Natural killer cell (primary cell): ENCODE measurements around the gene CD58. TPM values are rescaled to one million over a fixed set of nuclear protein-coding genes. Genes with fewer than 3 reads are reported as not detected.

Source experiments
- ATAC-seq, 3 donors: fragments of 150-1000 bp in 2 of 3; fragments of 200-7000 bp in 1 of 3; cut with Tn5 transposase; 1 replicate in 1 of 3; 2 replicates in 2 of 3; pipeline ENCODE4 v1.10.0; 2021; ENCODE audit warnings: mild to moderate bottlenecking in 2 of 3, moderate library complexity in 2 of 3
- DNase-seq, 2 donors: peaks; one replicate each; pipeline versions ENCODE4 v3.0.0 to v3.0.0-alpha.2; 2013 to 2021; ENCODE audit warnings: mixed read lengths in 1 of 2
- H3K27ac ChIP-seq: one replicate; pipeline ENCODE4 v1.5.1; 2013; ENCODE audit warnings: mild to moderate bottlenecking, low read length
- H3K27me3 ChIP-seq: one replicate; pipeline ENCODE4 v1.6.1; 2013; ENCODE audit warnings: low read length; ENCODE audit not compliant: control insufficient read depth, insufficient read depth
- H3K36me3 ChIP-seq: one replicate; pipeline ENCODE4 v1.6.1; 2013; ENCODE audit warnings: low read length; ENCODE audit not compliant: control insufficient read depth, insufficient read depth
- H3K4me1 ChIP-seq: one replicate; pipeline ENCODE4 v1.6.1; 2013; ENCODE audit warnings: low read length; ENCODE audit not compliant: control insufficient read depth, insufficient read depth
- H3K4me3 ChIP-seq: one replicate; pipeline ENCODE4 v1.5.1; 2013; ENCODE audit warnings: low read length
- H3K9me3 ChIP-seq: one replicate; pipeline ENCODE4 v1.6.1; 2013; ENCODE audit warnings: low read length; ENCODE audit not compliant: control insufficient read depth, insufficient read depth
- H3K27ac Mint-ChIP-seq, 2 donors: one replicate each; pipeline ENCODE4 v1.8.0; 2022; ENCODE audit warnings: mild to moderate bottlenecking in 2 of 2, mixed read lengths in 2 of 2, moderate library complexity in 1 of 2
- H3K27me3 Mint-ChIP-seq, 2 donors: one replicate each; pipeline ENCODE4 v1.8.0; 2022; ENCODE audit warnings: low read depth in 2 of 2, mixed read lengths in 2 of 2
- H3K36me3 Mint-ChIP-seq: one replicate; pipeline ENCODE4 v1.8.0; 2022; ENCODE audit warnings: mixed read lengths
- H3K4me1 Mint-ChIP-seq, 2 donors: one replicate each; pipeline ENCODE4 v1.8.0; 2022; ENCODE audit warnings: mixed read lengths in 2 of 2
- H3K4me3 Mint-ChIP-seq: one replicate; pipeline ENCODE4 v1.8.0; 2022; ENCODE audit warnings: mild to moderate bottlenecking, moderate library complexity, mixed read lengths
- H3K9me3 Mint-ChIP-seq, 2 donors: one replicate each; pipeline ENCODE4 v1.8.0; 2022; ENCODE audit warnings: mixed read lengths in 2 of 2
- WGBS: methylation state at CpG from one replicate; pipeline ENCODE4 v1.1.7; 2013; ENCODE audit warnings: missing lambda C conversion rate; ENCODE audit not compliant: insufficient coverage; 5-methylcytosine and 5-hydroxymethylcytosine counted together
- intact Hi-C: fragments of 100-400 bp; cut with micrococcal nuclease; formaldehyde crosslinking; loops from one replicate; pipeline ENCODE4 v1.14.2; 2022
- total RNA-seq, 4 donors: library from RNA; stranded (reverse); fragments of 120-200 nt in 1 of 4; gene quantifications; one replicate each; pipeline versions ENCODE4 v1.2.3 to v1.2.4, GENCODE V29; 2013 to 2022
- TF ChIP-seq, protein P1 (sequence below): fragments of 200-600 bp; IDR thresholded peaks from one replicate; pipeline ENCODE4 v1.8.0; 2022; ENCODE audit warnings: antibody characterized with exemption

CD58 gene
- total RNA-seq, 3 donors from 2014 or later (not counting 1 experiment from before 2014, with no cell fraction given): 27.4 to 34.0 (median 28.6) TPM

DNA sequence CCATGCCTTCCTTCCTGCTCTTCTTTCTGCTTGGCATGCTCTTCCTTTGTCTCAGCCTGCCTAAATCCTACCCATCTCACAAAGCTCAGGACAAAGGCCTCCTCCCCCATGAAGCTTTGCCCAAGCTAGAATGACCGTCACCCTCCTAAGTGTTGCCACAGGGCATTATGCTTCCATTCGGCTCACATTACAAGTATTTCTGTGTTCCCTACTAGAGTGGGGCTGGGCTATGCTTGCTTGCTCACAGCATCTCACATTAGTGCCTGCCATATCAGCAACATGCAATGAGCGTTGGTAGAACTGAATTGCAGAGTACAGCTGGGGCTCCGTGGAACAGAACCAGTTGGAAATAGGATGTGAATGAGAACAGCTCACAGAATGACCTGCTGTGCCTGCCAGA, 82.8 kb downstream of the CD58 start:
- Mint-ChIP-seq H3K27ac (no peak overlapping the region), H3K27me3 (no peaks in the 10 kb centered on the region), H3K36me3 (no peaks in the 10 kb centered on the region), H3K9me3 (no peaks in the 10 kb centered on the region), H3K4me1 (peaks cover 0 to 16% of the 10 kb centered on the region in 2 donors), H3K4me3 (no peak overlapping the region)
- Histone ChIP-seq H3K27ac (no peak overlapping the region), H3K9me3 (no peaks in the 10 kb centered on the region), H3K27me3 (no peaks in the 10 kb centered on the region), H3K36me3 (no peaks in the 10 kb centered on the region), H3K4me1 (peaks cover 5% of the 10 kb centered on the region), H3K4me3 (no peak overlapping the region)
- ATAC-seq: no peak
- 98% methylated on average over 4 of the region's 4 CpGs for WGBS
- no peak for DNase-seq
- TF ChIP-seq, protein P1, sequence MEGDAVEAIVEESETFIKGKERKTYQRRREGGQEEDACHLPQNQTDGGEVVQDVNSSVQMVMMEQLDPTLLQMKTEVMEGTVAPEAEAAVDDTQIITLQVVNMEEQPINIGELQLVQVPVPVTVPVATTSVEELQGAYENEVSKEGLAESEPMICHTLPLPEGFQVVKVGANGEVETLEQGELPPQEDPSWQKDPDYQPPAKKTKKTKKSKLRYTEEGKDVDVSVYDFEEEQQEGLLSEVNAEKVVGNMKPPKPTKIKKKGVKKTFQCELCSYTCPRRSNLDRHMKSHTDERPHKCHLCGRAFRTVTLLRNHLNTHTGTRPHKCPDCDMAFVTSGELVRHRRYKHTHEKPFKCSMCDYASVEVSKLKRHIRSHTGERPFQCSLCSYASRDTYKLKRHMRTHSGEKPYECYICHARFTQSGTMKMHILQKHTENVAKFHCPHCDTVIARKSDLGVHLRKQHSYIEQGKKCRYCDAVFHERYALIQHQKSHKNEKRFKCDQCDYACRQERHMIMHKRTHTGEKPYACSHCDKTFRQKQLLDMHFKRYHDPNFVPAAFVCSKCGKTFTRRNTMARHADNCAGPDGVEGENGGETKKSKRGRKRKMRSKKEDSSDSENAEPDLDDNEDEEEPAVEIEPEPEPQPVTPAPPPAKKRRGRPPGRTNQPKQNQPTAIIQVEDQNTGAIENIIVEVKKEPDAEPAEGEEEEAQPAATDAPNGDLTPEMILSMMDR: no peak
- intact Hi-C loops: no loop called here

DNA sequence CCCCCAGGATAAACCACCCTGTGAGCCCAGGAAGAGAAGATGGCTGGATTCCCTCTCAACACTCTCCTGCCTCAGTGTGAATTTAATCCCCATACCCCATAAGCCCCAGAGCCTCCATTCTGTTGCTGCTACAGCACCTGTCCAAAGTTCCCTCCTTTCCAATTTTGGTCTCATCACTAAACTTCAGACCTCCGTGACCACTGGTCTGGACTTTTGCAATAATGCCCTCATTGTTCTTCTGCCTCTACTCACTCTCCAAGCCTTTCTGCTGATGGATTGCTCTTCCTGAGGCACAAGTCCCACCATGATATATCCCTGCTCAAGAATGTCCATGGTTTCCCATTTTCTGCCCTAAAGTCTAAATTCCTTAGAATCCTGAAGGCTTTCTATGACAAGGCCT, 83.2 kb downstream of the CD58 start:
- Histone ChIP-seq H3K4me3 (no peak overlapping the region), H3K36me3 (no peaks in the 10 kb centered on the region), H3K27ac (no peak overlapping the region), H3K4me1 (peaks cover 5% of the 10 kb centered on the region), H3K27me3 (no peaks in the 10 kb centered on the region), H3K9me3 (no peaks in the 10 kb centered on the region)
- WGBS: 86% methylated on average over 1 of the region's 1 CpG
- Mint-ChIP-seq H3K27ac (no peak overlapping the region), H3K27me3 (no peaks in the 10 kb centered on the region), H3K4me1 (peaks cover 0 to 13% of the 10 kb centered on the region in 2 donors), H3K4me3 (no peak overlapping the region), H3K36me3 (no peaks in the 10 kb centered on the region), H3K9me3 (no peaks in the 10 kb centered on the region)
- TF ChIP-seq, protein P1: no peak
- intact Hi-C loops: no loop called here
- DNase-seq (no peak), ATAC-seq (no peak)

DNA sequence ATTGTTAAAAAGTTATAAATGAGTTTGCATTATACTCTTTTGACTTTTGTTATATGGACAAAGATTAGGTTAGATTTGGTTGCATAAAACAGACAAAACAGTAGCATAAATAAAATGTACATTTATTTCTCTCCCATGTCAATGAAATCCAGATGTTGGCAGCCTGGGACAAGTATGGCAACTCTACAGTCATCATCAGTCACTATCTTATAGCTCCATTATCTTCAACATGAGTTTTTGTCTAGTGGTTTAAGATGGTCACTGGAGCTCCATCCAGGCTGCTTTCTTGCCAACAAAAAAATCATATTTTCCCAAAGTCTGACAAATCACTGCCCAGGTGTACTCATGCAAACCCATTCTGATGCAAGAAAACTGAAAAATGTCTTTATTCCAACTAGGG, 83.8 kb downstream of the CD58 start:
- no peaks in the 10 kb centered on the region for H3K27me3 ChIP-seq
- no peak overlapping the region for H3K27ac ChIP-seq
- H3K4me1 Mint-ChIP-seq: peaks cover 0 to 7% of the 10 kb centered on the region in 2 donors
- H3K36me3 ChIP-seq: no peaks in the 10 kb centered on the region
- no peaks in the 10 kb centered on the region for H3K27me3 Mint-ChIP-seq
- no peak overlapping the region for H3K4me3 Mint-ChIP-seq
- H3K9me3 ChIP-seq: no peaks in the 10 kb centered on the region
- no peaks in the 10 kb centered on the region for H3K9me3 Mint-ChIP-seq
- H3K4me1 ChIP-seq: peaks cover 5% of the 10 kb centered on the region
- ATAC-seq (no peak), DNase-seq (no peak)
- TF ChIP-seq, protein P1: no peak
- H3K4me3 ChIP-seq: no peak overlapping the region
- intact Hi-C loops: no loop called here
- H3K36me3 Mint-ChIP-seq: no peaks in the 10 kb centered on the region
- no peak overlapping the region for H3K27ac Mint-ChIP-seq

- H3K9me3 Mint-ChIP-seq: no peaks in the 10 kb centered on the region
Observed at GRCh38 chr1:116486424-116486823, 84.4 kb downstream of the CD58 start.

More at GRCh38 chr1:116486424-116486823, 84.4 kb downstream of the CD58 start:
- H3K27ac Mint-ChIP-seq: no peak overlapping the region
- TF ChIP-seq, protein P1: no peak
- no peaks in the 10 kb centered on the region for H3K36me3 ChIP-seq
- peaks cover 5% of the 10 kb centered on the region for H3K4me1 ChIP-seq
- no peak overlapping the region for H3K27ac ChIP-seq
- no peak overlapping the region for H3K4me3 ChIP-seq
- H3K4me3 Mint-ChIP-seq: no peak overlapping the region
- H3K9me3 ChIP-seq: no peaks in the 10 kb centered on the region
- no peaks in the 10 kb centered on the region for H3K27me3 Mint-ChIP-seq
- H3K27me3 ChIP-seq: no peaks in the 10 kb centered on the region
- peaks cover 0 to 4% of the 10 kb centered on the region in 2 donors for H3K4me1 Mint-ChIP-seq
- intact Hi-C loops: no loop called here
- H3K36me3 Mint-ChIP-seq: no peaks in the 10 kb centered on the region
- ATAC-seq (no peak), DNase-seq (no peak)
- WGBS: 100% methylated on average over 1 of the region's 3 CpGs
